Measurements from ENCODE around the gene PDE11A.

PDE11A gene

GRCh38 chr2:177742851-177743250 lies 329.7 kb downstream of the PDE11A start:
- Mint-ChIP-seq H3K4me1 (peaks cover 16% of the 10 kb centered on the region), H3K27ac (no peak overlapping the region), H3K4me3 (no peak overlapping the region), H3K36me3 (ENCODE audit: low read depth) (no peaks in the 10 kb centered on the region), H3K9me3 (peaks cover 19% of the 10 kb centered on the region), H3K27me3 (ENCODE audit: low read depth, poor library complexity) (peaks cover 16% of the 10 kb centered on the region)
- no peak for DNase-seq
- TF ChIP-seq CTCF (IDR thresholded peaks at IDR 0.05): no peak

GRCh38 chr2:177741866-177742265 lies 330.7 kb downstream of the PDE11A start:
- Mint-ChIP-seq H3K4me1 (peaks cover 16% of the 10 kb centered on the region), H3K36me3 (ENCODE audit: low read depth) (no peaks in the 10 kb centered on the region), H3K27me3 (ENCODE audit: low read depth, poor library complexity) (peaks cover 11% of the 10 kb centered on the region), H3K27ac (no peak overlapping the region), H3K9me3 (peaks cover 18% of the 10 kb centered on the region), H3K4me3 (no peak overlapping the region)
- no peak for DNase-seq
- no peak for TF ChIP-seq CTCF (IDR thresholded peaks at IDR 0.05)

GRCh38 chr2:177740700-177741099 lies 331.9 kb downstream of the PDE11A start:
- H3K27ac Mint-ChIP-seq: no peak overlapping the region
- no peak overlapping the region for H3K4me3 Mint-ChIP-seq

GRCh38 chr2:177738461-177739235 lies 333.9 kb downstream of the PDE11A start:
- peaks cover 21% of the 10 kb centered on the region for H3K4me1 Mint-ChIP-seq
- no peak for DNase-seq

More at GRCh38 chr2:177740700-177741099, 331.9 kb downstream of the PDE11A start:
- DNase-seq: no peak
- TF ChIP-seq CTCF (IDR thresholded peaks at IDR 0.05): no peak
- Mint-ChIP-seq H3K27me3 (ENCODE audit: low read depth, poor library complexity) (peaks cover 11% of the 10 kb centered on the region), H3K36me3 (ENCODE audit: low read depth) (no peaks in the 10 kb centered on the region), H3K9me3 (peaks cover 10% of the 10 kb centered on the region), H3K4me1 (peaks cover 16% of the 10 kb centered on the region)

GRCh38 chr2:177735318-177735803 lies 337.2 kb downstream of the PDE11A start:
- Mint-ChIP-seq H3K27me3 (ENCODE audit: low read depth, poor library complexity) (peaks cover 7% of the 10 kb centered on the region), H3K36me3 (ENCODE audit: low read depth) (no peaks in the 10 kb centered on the region), H3K27ac (no peak overlapping the region), H3K9me3 (peaks cover 3% of the 10 kb centered on the region), H3K4me1 (peaks cover 49% of the 10 kb centered on the region), H3K4me3 (no peak overlapping the region)
- no peak for DNase-seq
- no peak for TF ChIP-seq CTCF (IDR thresholded peaks at IDR 0.05)

More at GRCh38 chr2:177738461-177739235, 333.9 kb downstream of the PDE11A start:
- TF ChIP-seq CTCF (IDR thresholded peaks at IDR 0.05): no peak
- Mint-ChIP-seq H3K27ac (no peak overlapping the region), H3K4me3 (no peak overlapping the region), H3K36me3 (ENCODE audit: low read depth) (no peaks in the 10 kb centered on the region), H3K27me3 (ENCODE audit: low read depth, poor library complexity) (peaks cover 7% of the 10 kb centered on the region), H3K9me3 (peaks cover 10% of the 10 kb centered on the region)

All from nephron progenitor cell (in vitro differentiated cells).